Measurements from ENCODE around the gene RHBDL1. TPM values are rescaled to one million over a fixed set of nuclear protein-coding genes. Genes with fewer than 3 reads are reported as not detected.

Gene RHBDL1
- total and polyA plus RNA-seq, 9 of the 15 experiments (the other 6 are each of a cell fraction or from before 2014, with no cell fraction given), result 0.03 to 5.6 (median 1.3) TPM; not detected in 1

DNA sequence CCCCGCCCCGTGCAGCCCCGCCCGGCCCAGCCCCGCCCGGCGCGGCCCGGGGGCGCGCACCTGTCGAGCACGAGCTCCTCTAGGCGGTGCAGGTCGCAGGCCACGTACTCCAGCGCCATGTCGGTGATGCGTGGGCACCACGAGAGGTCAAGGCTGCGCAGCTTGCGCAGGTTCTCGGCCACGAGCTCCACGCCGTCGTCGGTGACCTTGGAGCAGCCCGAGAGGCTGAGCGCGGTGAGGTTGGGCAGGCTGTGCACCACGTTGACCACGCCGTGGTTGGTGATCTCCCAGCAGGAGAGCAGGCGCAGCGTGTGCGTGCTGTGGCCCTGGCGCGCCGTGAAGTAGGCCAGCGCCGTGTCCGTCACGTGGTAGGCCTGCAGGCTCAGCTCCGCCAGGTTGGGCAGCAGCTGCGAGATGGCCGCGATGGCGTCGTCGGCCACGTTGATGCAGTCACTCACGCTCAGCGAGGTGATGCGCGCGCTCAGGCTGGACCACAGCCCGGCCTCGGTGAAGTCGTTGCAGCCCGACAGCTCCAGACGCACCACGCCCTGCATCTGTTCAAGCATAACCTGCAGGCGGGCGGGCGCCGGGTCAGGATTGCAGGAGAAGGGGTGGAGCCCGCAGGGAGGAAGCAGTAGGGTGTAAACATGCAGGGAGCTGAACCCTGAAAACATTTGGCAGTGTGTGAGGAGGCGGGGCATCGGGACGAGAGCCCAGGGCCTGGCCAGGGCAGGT, 20.1 kb downstream of the RHBDL1 start (continued):
- TF ChIP-seq, protein P1, sequence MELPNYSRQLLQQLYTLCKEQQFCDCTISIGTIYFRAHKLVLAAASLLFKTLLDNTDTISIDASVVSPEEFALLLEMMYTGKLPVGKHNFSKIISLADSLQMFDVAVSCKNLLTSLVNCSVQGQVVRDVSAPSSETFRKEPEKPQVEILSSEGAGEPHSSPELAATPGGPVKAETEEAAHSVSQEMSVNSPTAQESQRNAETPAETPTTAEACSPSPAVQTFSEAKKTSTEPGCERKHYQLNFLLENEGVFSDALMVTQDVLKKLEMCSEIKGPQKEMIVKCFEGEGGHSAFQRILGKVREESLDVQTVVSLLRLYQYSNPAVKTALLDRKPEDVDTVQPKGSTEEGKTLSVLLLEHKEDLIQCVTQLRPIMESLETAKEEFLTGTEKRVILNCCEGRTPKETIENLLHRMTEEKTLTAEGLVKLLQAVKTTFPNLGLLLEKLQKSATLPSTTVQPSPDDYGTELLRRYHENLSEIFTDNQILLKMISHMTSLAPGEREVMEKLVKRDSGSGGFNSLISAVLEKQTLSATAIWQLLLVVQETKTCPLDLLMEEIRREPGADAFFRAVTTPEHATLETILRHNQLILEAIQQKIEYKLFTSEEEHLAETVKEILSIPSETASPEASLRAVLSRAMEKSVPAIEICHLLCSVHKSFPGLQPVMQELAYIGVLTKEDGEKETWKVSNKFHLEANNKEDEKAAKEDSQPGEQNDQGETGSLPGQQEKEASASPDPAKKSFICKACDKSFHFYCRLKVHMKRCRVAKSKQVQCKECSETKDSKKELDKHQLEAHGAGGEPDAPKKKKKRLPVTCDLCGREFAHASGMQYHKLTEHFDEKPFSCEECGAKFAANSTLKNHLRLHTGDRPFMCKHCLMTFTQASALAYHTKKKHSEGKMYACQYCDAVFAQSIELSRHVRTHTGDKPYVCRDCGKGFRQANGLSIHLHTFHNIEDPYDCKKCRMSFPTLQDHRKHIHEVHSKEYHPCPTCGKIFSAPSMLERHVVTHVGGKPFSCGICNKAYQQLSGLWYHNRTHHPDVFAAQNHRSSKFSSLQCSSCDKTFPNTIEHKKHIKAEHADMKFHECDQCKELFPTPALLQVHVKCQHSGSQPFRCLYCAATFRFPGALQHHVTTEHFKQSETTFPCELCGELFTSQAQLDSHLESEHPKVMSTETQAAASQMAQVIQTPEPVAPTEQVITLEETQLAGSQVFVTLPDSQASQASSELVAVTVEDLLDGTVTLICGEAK (IDR thresholded peaks at IDR 0.05), result 0 out of 2 replicates have a peak, but pooled peaks have one; percentile 42
- TF ChIP-seq, protein P1 (CRISPR knock-in tag; IDR thresholded peaks at IDR 0.05), result peak; percentile 68
- TF ChIP-seq KAT8 (IDR thresholded peaks at IDR 0.05; ENCODE audit: low read depth) (no peak), ZNF12 (CRISPR knock-in tag; IDR thresholded peaks at IDR 0.05) (no peak), TEAD2 (tag; IDR thresholded peaks at IDR 0.05) (no peak), ZBED1 (IDR thresholded peaks at IDR 0.05) (no peak), TRIM28 (IDR thresholded peaks at IDR 0.05) (no peak), ZNF695 (CRISPR knock-in tag; IDR thresholded peaks at IDR 0.05) (no peak), CBX5 (IDR thresholded peaks at IDR 0.05; ENCODE audit: borderline replicate concordance, low read depth) (no peak), SAP30 (IDR thresholded peaks at IDR 0.05; ENCODE audit: borderline replicate concordance, insufficient read depth, low read depth, low read length, poor library complexity, severe bottlenecking) (peak; percentile 27), ZBTB1 (CRISPR knock-in tag; IDR thresholded peaks at IDR 0.05; ENCODE audit: borderline replicate concordance, low read depth) (peak; percentile 52; the same call in 1 of the 2 replicates), BCOR (IDR thresholded peaks at IDR 0.05) (0 out of 2 replicates have a peak, but pooled peaks have one; percentile 12), ARID3A (IDR thresholded peaks at IDR 0.05; ENCODE audit: borderline replicate concordance, low read depth, low read length) (no peak), ZNF707 (CRISPR knock-in tag; conservative IDR thresholded peaks at IDR 0.05) (no peak), HEY1 (CRISPR knock-in tag; IDR thresholded peaks at IDR 0.05; ENCODE audit: borderline replicate concordance) (no peak), ZNF589 (CRISPR knock-in tag; IDR thresholded peaks at IDR 0.05; ENCODE audit: low read depth) (no peak), NFRKB (IDR thresholded peaks at IDR 0.05; ENCODE audit: low read depth) (no peak), ZNF764 (CRISPR knock-in tag; IDR thresholded peaks at IDR 0.05; ENCODE audit: low read depth) (no peak), MTA3 (IDR thresholded peaks at IDR 0.05; ENCODE audit: borderline replicate concordance) (peak; percentile 82; the same call in 1 of the 2 replicates), ZNF583 (CRISPR knock-in tag; IDR thresholded peaks at IDR 0.05) (no peak)

All from K562 (cell line).